Pancreas (tissue), 10 donors: ENCODE data around the gene BHLHE23. TPM values are rescaled to one million over a fixed set of nuclear protein-coding genes. Genes with fewer than 3 reads are reported as not detected.

Experiments used
- ATAC-seq, 4 donors: fragments of 200-7000 bp; cut with Tn5 transposase; one replicate each; pipeline versions ENCODE4 v1.8.0 to v1.9.1; 2020; ENCODE audit warnings: mild to moderate bottlenecking in 4 of 4, moderate library complexity in 4 of 4
- DNase-seq, 6 donors: peaks; one replicate each; pipeline ENCODE4 v3.0.0-alpha.2; 2020
- FAIRE-seq: peaks from 2 replicates; lab custom pipeline; 2012; peaks lifted over from hg19 to GRCh38; lab: Jason Lieb, UNC
- H3K27ac ChIP-seq, 4 donors: fragments of 200-600 bp; sonication (generic); 1 replicate in 3 of 4; 2 replicates in 1 of 4; pipeline versions ENCODE4 v1.5.0 to v1.8.0; 2020
- H3K27me3 ChIP-seq, 4 donors: fragments of 200-600 bp; one replicate each; pipeline ENCODE4 v1.8.0; 2021
- H3K36me3 ChIP-seq, 3 donors: fragments of 200-600 bp; sonication (generic) in 1 of 3; one replicate each; pipeline versions ENCODE4 v1.5.0 to v1.8.0; 2020 to 2021
- H3K4me1 ChIP-seq, 3 donors: fragments of 200-600 bp; one replicate each; pipeline ENCODE4 v1.8.0; 2021
- H3K4me3 ChIP-seq, 4 donors: fragments of 200-600 bp; sonication (generic) in 2 of 4; one replicate each; pipeline versions ENCODE4 v1.5.0 to v1.8.0; 2020 to 2021
- H3K9me3 ChIP-seq, 4 donors: fragments of 200-600 bp; one replicate each; pipeline ENCODE4 v1.8.0; 2021
- CTCF ChIP-seq, 4 donors: fragments of 200-600 bp; sonication (generic) in 3 of 4; IDR thresholded peaks; one replicate each; pipeline versions ENCODE4 v1.5.0 to v1.8.0; 2021; ENCODE audit warnings: antibody characterized with exemption in 4 of 4
- WGBS, 2 donors: extraction: QIAGEN DNeasy Blood & Tissue Kit; methylation state at CpG; one replicate each; pipeline ENCODE4 v1.1.7; 2013; 5-methylcytosine and 5-hydroxymethylcytosine counted together
- intact Hi-C, 3 donors: fragments of 100-400 bp; cut with DNase I; formaldehyde crosslinking; loops; one replicate each; pipeline versions ENCODE4 v1.11.1 to v1.14.2; 2022
- polyA plus RNA-seq, 2 donors: library from polyadenylated mRNA; stranded (reverse); fragments of 200-250 nt; gene quantifications; one replicate each; pipeline ENCODE4 v1.2.3, GENCODE V29; 2013
- total RNA-seq, 6 donors: library from RNA; stranded (reverse); fragmentation: NEBNext Ultra II Directional in 4 of 6; extraction: Animal tissue kit (Norgen Biotek cat#: 25700) in 4 of 6; gene quantifications; one replicate each; pipeline versions ENCODE4 v1.2.1 to v1.2.4, GENCODE V29; 2021 to 2023
- donor health status: healthy with polysubstance abuse.
- donor health status: DM: no; HTN: no; CAD: no; lungs with moderate emphysema.
- donor health status: DM: no; HTN: no; CAD: no.
- donor health status: control.
- donor health status: control.
- donor health status: Bipolar disorder and iron deficiency.
- donor health status: DM: yes; HTN: yes; CAD: no.
- donor health status: DM: no; HTN: no; CAD: no.
- donor health status: DM: no; HTN: no; CAD: no.
- donor health status: DM: yes; HTN: yes; CAD: no.

BHLHE23 gene
- total and polyA plus RNA-seq, 8 donors, result not detected

DNA sequence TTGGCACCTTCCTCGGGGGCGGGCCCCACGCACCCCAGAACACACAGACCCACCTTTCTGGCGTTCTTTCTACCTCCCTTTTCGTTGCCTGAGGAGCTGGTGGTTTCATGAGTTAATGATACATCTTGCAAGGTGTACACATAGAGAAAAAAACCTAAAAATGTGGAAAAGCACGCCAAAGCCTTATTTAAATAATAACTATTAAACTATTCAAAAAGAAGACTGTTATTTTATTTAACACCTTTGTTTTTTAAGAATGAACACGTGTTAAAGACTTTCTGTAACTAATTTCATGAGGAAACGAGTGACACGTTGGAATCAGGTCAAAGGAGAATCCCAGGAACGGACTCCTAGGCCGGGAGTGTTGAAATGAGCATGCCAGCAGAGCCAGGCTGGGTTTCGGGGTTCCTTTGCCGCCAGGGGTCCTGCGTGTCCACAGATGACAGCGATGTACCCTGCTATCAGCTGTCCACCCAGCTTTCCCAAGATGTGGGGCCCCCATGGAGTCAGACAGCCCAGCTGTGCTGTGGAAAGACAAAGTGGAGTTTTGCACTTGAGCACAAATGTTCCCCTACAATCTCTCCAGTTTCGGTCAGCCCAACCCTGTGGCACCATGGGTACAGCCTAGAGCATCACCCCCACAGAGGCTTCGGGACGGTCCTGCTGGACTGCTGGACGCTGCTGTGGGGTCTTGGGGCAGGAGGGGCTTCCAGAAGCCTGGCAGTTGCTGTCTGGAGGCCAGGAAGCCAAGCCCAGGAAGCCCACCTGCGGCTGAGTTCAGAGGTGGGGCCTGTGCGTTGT lies 38.2 kb downstream of the BHLHE23 start:
- ATAC-seq (no peak), DNase-seq (peak in 1 of 6 donors; percentile 34), FAIRE-seq (no peak)
- Histone ChIP-seq H3K36me3 (no peaks in the 10 kb centered on the region), H3K4me3 (no peak overlapping the region), H3K9me3 (no peaks in the 10 kb centered on the region), H3K27ac (no peak overlapping the region), H3K27me3 (peaks cover 0 to 9% (median 3%) of the 10 kb centered on the region in 4 donors), H3K4me1 (peaks cover 0 to 4% (median 0%) of the 10 kb centered on the region in 3 donors)
- intact Hi-C loops, result no loop called here
- no peak for TF ChIP-seq CTCF (IDR thresholded peaks at IDR 0.05)
- WGBS, 2 donors, result 59 to 65% methylated on average over 21 of the region's 21 CpGs

DNA sequence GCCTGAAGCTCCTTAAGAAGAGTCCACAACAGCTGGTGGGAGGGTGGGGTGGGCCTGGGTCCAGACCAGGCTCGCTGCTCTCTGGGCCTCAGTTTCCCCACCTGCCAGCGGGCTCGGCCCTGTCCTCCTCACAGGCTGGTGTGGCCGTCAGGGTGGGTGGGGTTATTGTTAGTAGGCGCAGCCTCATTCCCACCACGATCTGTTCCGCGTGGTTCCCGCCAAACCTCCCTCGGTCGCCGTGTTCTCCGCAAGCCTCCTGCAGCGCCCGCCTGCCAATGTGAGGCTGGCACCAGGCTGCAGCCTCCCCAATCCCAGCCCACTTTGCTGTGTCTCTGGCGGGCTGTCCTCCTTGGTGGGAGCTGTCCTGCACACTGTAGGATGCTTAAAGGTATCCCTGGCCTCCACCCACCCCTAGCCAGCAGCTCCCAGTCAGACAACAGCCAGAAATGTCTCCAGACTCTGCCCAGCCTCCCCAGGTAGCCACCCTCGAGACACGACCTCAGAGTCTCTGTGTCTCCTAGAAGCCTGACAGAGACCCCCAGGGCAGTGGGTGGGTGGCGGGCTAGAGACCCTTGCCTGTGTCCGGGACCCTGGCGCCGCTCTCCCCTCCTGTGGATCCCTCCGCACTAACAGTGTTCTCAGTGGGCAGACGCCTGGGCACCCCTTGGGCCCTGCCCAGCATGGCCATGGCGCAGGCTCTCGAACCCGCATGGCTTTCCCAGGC lies 39.0 kb downstream of the BHLHE23 start:
- WGBS, 2 donors, result 79 to 85% methylated on average over 27 of the region's 27 CpGs
- H3K4me3 ChIP-seq, result no peak overlapping the region
- intact Hi-C loops, result no loop called here
- peak in 1 of 6 donors; percentile 50 for DNase-seq
- H3K9me3 ChIP-seq, result no peaks in the 10 kb centered on the region
- H3K4me1 ChIP-seq, result peaks cover 0 to 3% (median 0%) of the 10 kb centered on the region in 3 donors
- no peaks in the 10 kb centered on the region for H3K36me3 ChIP-seq
- H3K27me3 ChIP-seq, result peaks cover 0 to 3% (median under 1%) of the 10 kb centered on the region in 4 donors
- no peak for FAIRE-seq
- H3K27ac ChIP-seq, result no peak overlapping the region
- ATAC-seq, result no peak
- no peak for TF ChIP-seq CTCF (IDR thresholded peaks at IDR 0.05)

- intact Hi-C loops, result no loop called here
- ATAC-seq (no peak), FAIRE-seq (no peak)
Measured at GRCh38 chr20:62967149-62967501, 39.6 kb downstream of the BHLHE23 start.

DNA sequence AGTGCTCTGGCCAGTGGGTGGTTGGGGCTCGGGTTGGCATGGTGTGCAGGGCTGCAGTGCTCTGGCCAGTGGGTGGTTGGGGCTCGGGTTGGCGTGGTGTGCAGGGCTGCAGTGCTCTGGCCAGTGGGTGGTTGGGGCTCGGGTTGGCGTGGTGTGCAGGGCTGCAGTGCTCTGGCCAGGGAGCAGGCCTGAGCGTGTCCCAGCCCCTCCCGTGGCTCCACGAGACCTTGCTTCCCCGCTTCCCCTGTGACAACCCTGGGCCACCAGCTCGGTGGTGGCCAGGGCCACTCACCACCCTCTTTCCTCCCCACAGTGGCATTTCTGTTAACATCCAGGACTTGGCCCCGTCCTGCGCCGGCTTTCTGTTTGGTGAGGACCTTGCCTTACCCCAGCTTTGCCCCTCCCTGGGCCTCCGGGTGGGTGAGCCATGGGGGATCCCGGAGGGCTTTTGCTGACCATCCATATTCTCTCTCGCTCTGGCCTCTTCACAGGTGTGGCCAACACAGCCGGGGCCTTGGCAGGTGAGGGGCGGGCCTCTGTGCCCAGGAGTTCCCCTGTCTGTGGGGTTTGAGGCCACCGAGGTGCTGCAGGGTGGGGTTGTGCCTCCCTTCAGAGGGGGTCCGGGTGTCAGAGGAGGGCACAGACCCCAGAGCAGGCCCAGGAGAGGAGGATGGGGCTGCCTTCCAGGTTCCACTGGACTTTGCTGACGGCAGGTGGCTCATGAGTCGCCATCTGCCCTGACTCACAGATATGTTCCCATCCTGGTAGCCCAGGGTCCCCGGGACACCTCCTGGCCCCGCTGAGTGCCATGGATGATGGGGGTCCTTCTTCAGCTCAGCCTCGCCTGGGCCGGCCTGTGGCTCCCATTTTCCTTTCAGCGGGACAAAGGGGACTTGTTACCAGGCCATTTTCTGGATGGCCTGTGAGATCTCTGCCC lies 40.3 kb downstream of the BHLHE23 start:
- DNase-seq (peak in 1 of 6 donors; percentile 54), ATAC-seq (no peak), FAIRE-seq (no peak)
- Histone ChIP-seq H3K4me3 (no peak overlapping the region), H3K27ac (no peak overlapping the region), H3K27me3 (no peaks in the 10 kb centered on the region), H3K4me1 (no peaks in the 10 kb centered on the region), H3K36me3 (no peaks in the 10 kb centered on the region), H3K9me3 (no peaks in the 10 kb centered on the region)
- 76 to 91% methylated on average over 24 to 26 of the region's 27 CpGs for WGBS, 2 donors
- no peak for TF ChIP-seq CTCF (IDR thresholded peaks at IDR 0.05)
- intact Hi-C loops, result no loop called here

More at GRCh38 chr20:62967149-62967501, 39.6 kb downstream of the BHLHE23 start:
- Histone ChIP-seq H3K4me3 (no peak overlapping the region), H3K9me3 (no peaks in the 10 kb centered on the region), H3K27ac (no peak overlapping the region), H3K36me3 (no peaks in the 10 kb centered on the region), H3K4me1 (no peaks in the 10 kb centered on the region), H3K27me3 (no peaks in the 10 kb centered on the region)
- no peak for TF ChIP-seq CTCF (IDR thresholded peaks at IDR 0.05)
- WGBS, 2 donors, result 76 to 85% methylated on average over 6 of the region's 6 CpGs
- peak in 1 of 6 donors; percentile 55 for DNase-seq
